Measurements from ENCODE around the gene SLAIN1. TPM values are rescaled to one million over a fixed set of nuclear protein-coding genes. Genes with fewer than 3 reads are reported as not detected.

The SLAIN1 gene
- polyA plus RNA-seq, 3 donors: 0.43 to 1.4 (median 0.75) TPM

DNA sequence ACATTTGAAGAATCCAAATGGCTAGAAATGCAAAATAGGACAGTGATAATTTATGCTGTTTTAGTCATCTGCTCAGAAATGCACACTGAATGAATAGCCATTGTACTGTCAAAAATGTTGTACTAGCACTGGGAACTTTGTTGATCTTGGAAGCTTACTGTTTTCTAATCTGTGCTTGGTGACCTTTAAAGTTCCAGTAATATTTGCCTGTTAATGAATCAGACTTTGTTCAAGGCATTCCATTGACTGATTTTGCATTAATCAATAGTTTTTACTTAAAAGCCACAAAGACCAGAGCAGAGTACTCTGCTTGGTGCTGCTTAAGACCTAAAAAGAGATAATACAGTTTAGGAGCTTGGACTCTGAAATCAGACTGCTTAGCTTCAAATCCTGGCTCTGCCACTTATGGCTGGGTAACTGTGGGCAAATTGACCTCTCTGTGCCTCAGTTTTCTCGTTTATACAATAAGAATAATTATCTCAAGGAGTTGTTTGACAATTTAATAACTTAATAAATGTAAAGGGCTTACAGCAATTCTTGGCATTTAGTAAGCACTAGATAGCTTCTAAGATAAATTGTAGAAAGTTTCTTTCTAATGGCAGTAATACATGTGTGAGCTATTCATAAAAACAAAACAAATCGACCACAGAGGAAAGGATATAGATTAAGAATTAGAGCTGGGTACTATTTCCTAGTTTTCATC, 4.6 kb upstream of the SLAIN1 start:
- Histone ChIP-seq H3K4me3 (replicated peaks in 1 of 3; ENCODE audit: low read depth in 2 of 3, low read length in 3 of 3) (no peak overlapping the region), H3K36me3 (replicated peaks in 1 of 2; ENCODE audit: control insufficient read depth in 1 of 2, insufficient read depth in 2 of 2, low read length in 2 of 2) (no peaks in the 10 kb centered on the region), H3K9ac (ENCODE audit: insufficient read depth, low read length, poor library complexity, severe bottlenecking) (no peak overlapping the region), H3K27me3 (ENCODE audit: control insufficient read depth in 2 of 2, insufficient read depth in 2 of 2, low read length in 2 of 2) (peaks cover 30 to 31% of the 10 kb centered on the region in 2 donors), H4K20me1 (ENCODE audit: insufficient read depth, low read length) (no peaks in the 10 kb centered on the region), H3K27ac (ENCODE audit: low read depth in 1 of 2, low read length in 2 of 2) (no peak overlapping the region), H2AFZ (ENCODE audit: insufficient read depth, low read depth, low read length, poor library complexity, severe bottlenecking) (no peak overlapping the region), H3K9me3 (replicated peaks in 1 of 2; ENCODE audit: control insufficient read depth in 1 of 2, insufficient read depth in 1 of 2, low read length in 2 of 2) (no peaks in the 10 kb centered on the region), H3K4me2 (replicated peaks; ENCODE audit: extremely low read depth, low read length, poor library complexity, severe bottlenecking) (no peak overlapping the region), H3K4me1 (ENCODE audit: control insufficient read depth in 1 of 2, insufficient read depth in 2 of 2, low read length in 2 of 2) (peaks cover 5 to 7% of the 10 kb centered on the region in 2 donors), H3K79me2 (ENCODE audit: insufficient read depth, low read length) (no peaks in the 10 kb centered on the region)
- intact Hi-C loops (cut with micrococcal nuclease): no loop called here
- H3K36me3 Mint-ChIP-seq: no peaks in the 10 kb centered on the region
- H3K4me3 Mint-ChIP-seq: no peak overlapping the region
- TF ChIP-seq, protein P1, sequence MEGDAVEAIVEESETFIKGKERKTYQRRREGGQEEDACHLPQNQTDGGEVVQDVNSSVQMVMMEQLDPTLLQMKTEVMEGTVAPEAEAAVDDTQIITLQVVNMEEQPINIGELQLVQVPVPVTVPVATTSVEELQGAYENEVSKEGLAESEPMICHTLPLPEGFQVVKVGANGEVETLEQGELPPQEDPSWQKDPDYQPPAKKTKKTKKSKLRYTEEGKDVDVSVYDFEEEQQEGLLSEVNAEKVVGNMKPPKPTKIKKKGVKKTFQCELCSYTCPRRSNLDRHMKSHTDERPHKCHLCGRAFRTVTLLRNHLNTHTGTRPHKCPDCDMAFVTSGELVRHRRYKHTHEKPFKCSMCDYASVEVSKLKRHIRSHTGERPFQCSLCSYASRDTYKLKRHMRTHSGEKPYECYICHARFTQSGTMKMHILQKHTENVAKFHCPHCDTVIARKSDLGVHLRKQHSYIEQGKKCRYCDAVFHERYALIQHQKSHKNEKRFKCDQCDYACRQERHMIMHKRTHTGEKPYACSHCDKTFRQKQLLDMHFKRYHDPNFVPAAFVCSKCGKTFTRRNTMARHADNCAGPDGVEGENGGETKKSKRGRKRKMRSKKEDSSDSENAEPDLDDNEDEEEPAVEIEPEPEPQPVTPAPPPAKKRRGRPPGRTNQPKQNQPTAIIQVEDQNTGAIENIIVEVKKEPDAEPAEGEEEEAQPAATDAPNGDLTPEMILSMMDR (IDR thresholded peaks at IDR 0.05): no peak
- peaks cover 24 to 35% (median 29%) of the 10 kb centered on the region in 3 donors for H3K27me3 Mint-ChIP-seq (ENCODE audit: low read depth in 3 of 3)
- peaks cover 0 to 5% (median 1%) of the 10 kb centered on the region in 7 donors for H3K9me3 Mint-ChIP-seq
- WGBS (ENCODE audit: insufficient coverage): no CpG with 5 or more reads among the region's 2 CpGs
- H3K27ac Mint-ChIP-seq: no peak overlapping the region
- H3K4me1 Mint-ChIP-seq: peaks cover 18% of the 10 kb centered on the region
- DNase-seq: no peak

DNA sequence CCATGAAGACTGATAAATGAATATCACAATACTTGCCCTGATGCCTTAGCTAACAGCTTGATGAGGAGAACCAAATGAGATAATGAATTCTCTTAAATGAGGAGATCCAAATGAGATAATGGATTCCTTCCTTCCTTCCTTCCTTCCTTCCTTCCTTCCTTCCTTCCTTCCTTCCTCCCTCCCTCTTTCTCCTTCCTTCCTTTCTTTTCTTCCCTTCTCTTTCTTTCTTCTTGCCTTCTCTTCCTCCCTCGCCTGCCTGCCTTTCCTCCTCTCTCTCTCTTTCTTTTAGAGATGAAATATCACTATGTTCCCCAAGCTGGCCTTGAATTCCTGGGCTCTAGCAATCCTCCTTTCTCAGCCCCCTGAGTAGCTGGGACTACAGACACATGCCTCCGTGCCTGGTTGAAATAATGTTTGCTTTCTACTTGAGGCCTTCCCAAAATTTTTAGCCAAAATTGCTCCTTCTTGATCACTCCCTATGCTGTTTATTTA, 4.0 kb upstream of the SLAIN1 start:
- no peaks in the 10 kb centered on the region for H3K9me3 ChIP-seq (replicated peaks in 1 of 2; ENCODE audit: control insufficient read depth in 1 of 2, insufficient read depth in 1 of 2, low read length in 2 of 2)
- no peaks in the 10 kb centered on the region for H3K79me2 ChIP-seq (ENCODE audit: insufficient read depth, low read length)
- H3K4me3 ChIP-seq (replicated peaks in 1 of 3; ENCODE audit: low read depth in 2 of 3, low read length in 3 of 3): no peak overlapping the region
- no peaks in the 10 kb centered on the region for H3K36me3 Mint-ChIP-seq
- H3K4me2 ChIP-seq (replicated peaks; ENCODE audit: extremely low read depth, low read length, poor library complexity, severe bottlenecking): no peak overlapping the region
- H3K27me3 ChIP-seq (ENCODE audit: control insufficient read depth in 2 of 2, insufficient read depth in 2 of 2, low read length in 2 of 2): peaks cover 30 to 31% of the 10 kb centered on the region in 2 donors
- H3K4me1 ChIP-seq (ENCODE audit: control insufficient read depth in 1 of 2, insufficient read depth in 2 of 2, low read length in 2 of 2): peaks cover 5 to 7% of the 10 kb centered on the region in 2 donors
- H3K9ac ChIP-seq (ENCODE audit: insufficient read depth, low read length, poor library complexity, severe bottlenecking): no peak overlapping the region
- no peak for DNase-seq
- no peak overlapping the region for H3K27ac ChIP-seq (ENCODE audit: low read depth in 1 of 2, low read length in 2 of 2)
- TF ChIP-seq, protein P1 (IDR thresholded peaks at IDR 0.05): no peak
- no peaks in the 10 kb centered on the region for H4K20me1 ChIP-seq (ENCODE audit: insufficient read depth, low read length)
- no peak overlapping the region for H2AFZ ChIP-seq (ENCODE audit: insufficient read depth, low read depth, low read length, poor library complexity, severe bottlenecking)
- no peaks in the 10 kb centered on the region for H3K36me3 ChIP-seq (replicated peaks in 1 of 2; ENCODE audit: control insufficient read depth in 1 of 2, insufficient read depth in 2 of 2, low read length in 2 of 2)
- H3K27me3 Mint-ChIP-seq (ENCODE audit: low read depth in 3 of 3): peaks cover 24 to 35% (median 29%) of the 10 kb centered on the region in 3 donors
- no peak overlapping the region for H3K27ac Mint-ChIP-seq
- intact Hi-C loops (cut with micrococcal nuclease): no loop called here
- peaks cover 18% of the 10 kb centered on the region for H3K4me1 Mint-ChIP-seq
- 57% methylated on average over 1 of the region's 2 CpGs for WGBS (ENCODE audit: insufficient coverage)
- no peak overlapping the region for H3K4me3 Mint-ChIP-seq
- peaks cover 0 to 5% (median 1%) of the 10 kb centered on the region in 7 donors for H3K9me3 Mint-ChIP-seq

Measured in CD14-positive monocyte (primary cell).